SU-DHL-6 (cell line): ENCODE data around the gene SMARCC2.

Source experiments
- EZH2phosphoT487 ChIP-seq: fragments of 200-600 bp; sonication (generic), shearing (Covaris generic); conservative IDR thresholded peaks from 2 replicates; pipeline ENCODE4 v1.6.1; 2018; ENCODE audit warnings: mild to moderate bottlenecking, antibody characterized with exemption, low read length, moderate library complexity, mixed read lengths
- TF ChIP-seq, protein P1 (sequence below): fragments of 200-600 bp; sonication (generic); IDR thresholded peaks from one replicate; pipeline ENCODE4 v1.5.1; 2017; ENCODE audit warnings: antibody characterized with exemption, mild to moderate bottlenecking, low read length, moderate library complexity; ENCODE audit not compliant: insufficient read depth, poor library complexity, severe bottlenecking

DNA sequence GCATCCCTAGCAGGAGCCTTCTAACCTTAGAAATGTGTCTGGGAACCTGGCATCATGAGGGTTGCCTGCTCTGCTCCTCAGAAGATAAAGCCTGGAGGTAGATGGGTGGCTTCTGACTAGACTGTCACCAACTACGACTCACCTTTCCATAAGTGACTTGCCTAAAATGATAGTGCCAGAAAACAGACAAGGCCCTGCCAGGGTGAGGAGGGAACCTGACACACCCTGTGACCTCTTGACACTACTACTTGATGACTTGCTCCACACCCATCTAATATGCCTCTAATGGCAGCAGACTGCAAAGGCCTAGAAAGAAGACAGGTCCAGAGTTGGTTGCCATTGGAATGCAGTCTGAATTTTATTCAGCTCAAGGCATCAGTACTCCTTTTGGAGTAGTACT, 23.1 kb upstream of the SMARCC2 start:
- TF ChIP-seq, protein P1, sequence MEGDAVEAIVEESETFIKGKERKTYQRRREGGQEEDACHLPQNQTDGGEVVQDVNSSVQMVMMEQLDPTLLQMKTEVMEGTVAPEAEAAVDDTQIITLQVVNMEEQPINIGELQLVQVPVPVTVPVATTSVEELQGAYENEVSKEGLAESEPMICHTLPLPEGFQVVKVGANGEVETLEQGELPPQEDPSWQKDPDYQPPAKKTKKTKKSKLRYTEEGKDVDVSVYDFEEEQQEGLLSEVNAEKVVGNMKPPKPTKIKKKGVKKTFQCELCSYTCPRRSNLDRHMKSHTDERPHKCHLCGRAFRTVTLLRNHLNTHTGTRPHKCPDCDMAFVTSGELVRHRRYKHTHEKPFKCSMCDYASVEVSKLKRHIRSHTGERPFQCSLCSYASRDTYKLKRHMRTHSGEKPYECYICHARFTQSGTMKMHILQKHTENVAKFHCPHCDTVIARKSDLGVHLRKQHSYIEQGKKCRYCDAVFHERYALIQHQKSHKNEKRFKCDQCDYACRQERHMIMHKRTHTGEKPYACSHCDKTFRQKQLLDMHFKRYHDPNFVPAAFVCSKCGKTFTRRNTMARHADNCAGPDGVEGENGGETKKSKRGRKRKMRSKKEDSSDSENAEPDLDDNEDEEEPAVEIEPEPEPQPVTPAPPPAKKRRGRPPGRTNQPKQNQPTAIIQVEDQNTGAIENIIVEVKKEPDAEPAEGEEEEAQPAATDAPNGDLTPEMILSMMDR: no peak
- no peak for TF ChIP-seq EZH2phosphoT487
